H1 (cell line): ENCODE results near the gene CPNE4. TPM values are rescaled to one million over a fixed set of nuclear protein-coding genes. Genes with fewer than 3 reads are reported as not detected.

Source experiments
- CTCF ChIA-PET: fragments of 300-600 bp; sonication (Branson Sonifier 250); formaldehyde crosslinking; loops from one replicate; lab custom pipeline; 2021; ENCODE audit not compliant: partially characterized antibody; lab: Charles Lee
- POLR2A ChIA-PET: fragments of 300-600 bp; sonication (Branson Sonifier 250); formaldehyde crosslinking; loops from one replicate; lab custom pipeline; 2021; ENCODE audit warnings: inconsistent platforms; ENCODE audit not compliant: partially characterized antibody; lab: Charles Lee
- DNase-seq, 2 experiments: peaks; one replicate each; pipeline versions ENCODE4 v3.0.0 to v3.0.0-alpha.2; 2010 to 2022; ENCODE audit warnings: low spot score in 2 of 2, low read depth in 1 of 2, mixed read lengths in 1 of 2
- FAIRE-seq: peaks from 2 replicates; lab custom pipeline; 2011; peaks lifted over from hg19 to GRCh38; lab: Jason Lieb, UNC
- H2AFZ ChIP-seq: 2 replicates; pipeline ENCODE4 v1.8.1; 2012; ENCODE audit warnings: low read length, inconsistent platforms
- H2AK5ac ChIP-seq: 2 replicates; pipeline ENCODE4 v1.6.1; 2013; ENCODE audit warnings: low read depth, low read length
- H2BK120ac ChIP-seq: replicated peaks from 2 replicates; pipeline ENCODE3; 2013; ENCODE audit warnings: low read depth, low read length, inconsistent platforms
- H2BK12ac ChIP-seq: 2 replicates; pipeline ENCODE4 v1.6.1; 2013; ENCODE audit warnings: low read depth, low read length
- H2BK15ac ChIP-seq: 2 replicates; pipeline ENCODE4 v1.6.1; 2013; ENCODE audit warnings: low read length
- H2BK20ac ChIP-seq: 2 replicates; pipeline ENCODE4 v1.6.1; 2013; ENCODE audit warnings: low read length
- H2BK5ac ChIP-seq: 2 replicates; pipeline ENCODE4 v1.6.1; 2013; ENCODE audit warnings: low read depth, low read length
- H3K14ac ChIP-seq: 2 replicates; pipeline ENCODE4 v1.6.1; 2013; ENCODE audit warnings: inconsistent platforms; ENCODE audit not compliant: insufficient read length
- H3K18ac ChIP-seq: 2 replicates; pipeline ENCODE4 v1.6.1; 2013; ENCODE audit warnings: low read length; ENCODE audit errors: extremely low read depth
- H3K23ac ChIP-seq: 2 replicates; pipeline ENCODE4 v1.6.1; 2013; ENCODE audit warnings: inconsistent platforms; ENCODE audit not compliant: insufficient read length
- H3K23me2 ChIP-seq: 2 replicates; pipeline ENCODE4 v1.6.1; 2013; ENCODE audit warnings: low read depth, low read length
- H3K27ac ChIP-seq: 2 replicates; pipeline ENCODE4 v1.6.1; 2011; ENCODE audit warnings: low read depth, low read length, inconsistent platforms
- H3K27me3 ChIP-seq, 4 experiments: replicated peaks in 1 of 4; 1 replicate in 1 of 4; 2 replicates in 3 of 4; pipeline versions ENCODE4 v1.6.1 to v1.8.1; 2011 to 2013; ENCODE audit warnings: low read length in 3 of 4, mild to moderate bottlenecking in 3 of 4, inconsistent platforms in 2 of 4, mixed read lengths in 2 of 4, moderate library complexity in 1 of 4; ENCODE audit not compliant: control insufficient read depth in 3 of 4, insufficient read depth in 3 of 4; ENCODE audit errors: extremely low read depth in 1 of 4
- H3K36me3 ChIP-seq, 4 experiments: 2 replicates each; pipeline versions ENCODE4 v1.6.1 to v1.8.1; 2011 to 2013; ENCODE audit warnings: mild to moderate bottlenecking in 4 of 4, low read length in 3 of 4, moderate library complexity in 2 of 4, control low read depth in 1 of 4, inconsistent platforms in 1 of 4; ENCODE audit not compliant: insufficient read depth in 4 of 4, control insufficient read depth in 2 of 4
- H3K4ac ChIP-seq: replicated peaks from 2 replicates; pipeline ENCODE3; 2013; ENCODE audit warnings: low read length, low read depth, mixed read lengths, inconsistent platforms; ENCODE audit not compliant: insufficient read length
- H3K4me1 ChIP-seq, 4 experiments: replicated peaks in 1 of 4; 1 replicate in 1 of 4; 2 replicates in 3 of 4; pipeline versions ENCODE4 v1.6.1 to v1.8.1; 2011 to 2013; ENCODE audit warnings: low read length in 3 of 4, inconsistent platforms in 2 of 4, mixed read lengths in 1 of 4; ENCODE audit not compliant: insufficient read depth in 4 of 4, control insufficient read depth in 3 of 4
- H3K4me2 ChIP-seq, 2 experiments: 2 replicates each; pipeline versions ENCODE4 v1.6.1 to v1.8.1; 2011 to 2013; ENCODE audit warnings: low read depth in 2 of 2, low read length in 2 of 2, control low read depth in 1 of 2, inconsistent platforms in 1 of 2, mild to moderate bottlenecking in 1 of 2; ENCODE audit not compliant: insufficient read depth in 1 of 2
- H3K4me3 ChIP-seq, 4 experiments: fragments of 200-600, 300-600 bp in 1 of 4; sonication (generic), shearing (Covaris generic), sonication (Bioruptor Twin) in 1 of 4; 2 replicates each; pipeline versions ENCODE4 v1.5.1 to v1.8.1; 2011 to 2016; ENCODE audit warnings: low read length in 4 of 4, low read depth in 3 of 4, control low read depth in 2 of 4, inconsistent platforms in 2 of 4, mild to moderate bottlenecking in 2 of 4, mixed read lengths in 1 of 4, moderate library complexity in 1 of 4; ENCODE audit not compliant: insufficient read depth in 2 of 4; ENCODE audit errors: extremely low read depth in 1 of 4
- H3K56ac ChIP-seq: replicated peaks from 2 replicates; pipeline ENCODE3; 2013; ENCODE audit warnings: low read depth, mild to moderate bottlenecking, mixed read lengths, low read length, inconsistent platforms; ENCODE audit not compliant: insufficient read length
- H3K79me1 ChIP-seq: 2 replicates; pipeline ENCODE4 v1.6.1; 2013; ENCODE audit warnings: low read depth, low read length, control low read depth
- H3K79me2 ChIP-seq, 2 experiments: 2 replicates each; pipeline versions ENCODE4 v1.6.1 to v1.8.1; 2012 to 2013; ENCODE audit warnings: low read length in 2 of 2, mild to moderate bottlenecking in 2 of 2, inconsistent platforms in 1 of 2; ENCODE audit not compliant: insufficient read depth in 2 of 2, control insufficient read depth in 1 of 2
- H3K9ac ChIP-seq, 4 experiments: replicated peaks in 1 of 4; 1 replicate in 1 of 4; 2 replicates in 3 of 4; pipeline versions ENCODE4 v1.6.1 to v1.8.1; 2011 to 2013; ENCODE audit warnings: low read depth in 3 of 4, low read length in 3 of 4, control low read depth in 2 of 4, mild to moderate bottlenecking in 2 of 4, moderate library complexity in 2 of 4, inconsistent platforms in 1 of 4; ENCODE audit errors: extremely low read depth in 1 of 4
- H3K9me3 ChIP-seq, 2 experiments: 2 replicates each; pipeline versions ENCODE4 v1.6.1 to v1.8.1; 2012 to 2013; ENCODE audit warnings: mild to moderate bottlenecking in 2 of 2, moderate library complexity in 2 of 2, control low read depth in 1 of 2, inconsistent platforms in 1 of 2, low read depth in 1 of 2, low read length in 1 of 2, mixed read lengths in 1 of 2; ENCODE audit not compliant: insufficient read depth in 2 of 2
- H4K20me1 ChIP-seq, 2 experiments: replicated peaks in 1 of 2; 2 replicates each; pipeline versions ENCODE3 to v1.8.1; 2011 to 2013; ENCODE audit warnings: inconsistent platforms in 2 of 2, low read length in 2 of 2, mild to moderate bottlenecking in 1 of 2; ENCODE audit not compliant: insufficient read depth in 2 of 2, control insufficient read depth in 1 of 2
- H4K5ac ChIP-seq: 2 replicates; pipeline ENCODE4 v1.6.1; 2013; ENCODE audit warnings: low read length, low read depth, mixed read lengths, inconsistent platforms; ENCODE audit not compliant: insufficient read length
- H4K8ac ChIP-seq: 2 replicates; pipeline ENCODE4 v1.8.0; 2013; ENCODE audit warnings: mild to moderate bottlenecking, moderate library complexity, low read length, inconsistent platforms; ENCODE audit not compliant: insufficient read depth; ENCODE audit errors: extremely low read depth
- H4K91ac ChIP-seq: replicated peaks from 2 replicates; pipeline ENCODE3; 2013; ENCODE audit warnings: low read length, mixed read lengths, inconsistent platforms; ENCODE audit not compliant: insufficient read length
- CEBPB ChIP-seq: IDR thresholded peaks from 2 replicates; pipeline ENCODE4 v1.6.1; 2012; ENCODE audit warnings: low read depth, low read length
- CTBP2 ChIP-seq: IDR thresholded peaks from 2 replicates; pipeline ENCODE4 v1.7.0; 2011; ENCODE audit warnings: borderline replicate concordance, mild to moderate bottlenecking, moderate library complexity, mixed read lengths, low read length; ENCODE audit not compliant: insufficient read depth, insufficient read length
- CTCF ChIP-seq, 3 experiments: IDR thresholded peaks; 1 replicate in 2 of 3; 2 replicates in 1 of 3; pipeline versions ENCODE4 v1.5.1 to v1.6.1; 2011; ENCODE audit warnings: low read length in 3 of 3, mild to moderate bottlenecking in 3 of 3, inconsistent platforms in 2 of 3, low read depth in 1 of 3, moderate library complexity in 1 of 3; ENCODE audit not compliant: insufficient read depth in 1 of 3; ENCODE audit errors: control extremely low read depth in 1 of 3
- EGR1 ChIP-seq: IDR thresholded peaks from 2 replicates; pipeline ENCODE4 v1.6.1; 2011; ENCODE audit warnings: low read depth, low read length, borderline replicate concordance
- FOSL1 ChIP-seq: IDR thresholded peaks from 2 replicates; pipeline ENCODE4 v1.6.1; 2011; ENCODE audit warnings: mild to moderate bottlenecking, low read depth, low read length, moderate library complexity; ENCODE audit not compliant: insufficient read depth
- GABPA ChIP-seq: IDR thresholded peaks from 2 replicates; pipeline ENCODE4 v1.6.1; 2011; ENCODE audit warnings: mild to moderate bottlenecking, low read length, moderate library complexity, borderline replicate concordance; ENCODE audit not compliant: insufficient read depth
- JUND ChIP-seq: IDR thresholded peaks from 2 replicates; pipeline ENCODE4 v1.6.1; 2011; ENCODE audit warnings: mild to moderate bottlenecking, improper control_type of control experiment, low read length
- KDM4A ChIP-seq: IDR thresholded peaks from one replicate; pipeline ENCODE4 v1.7.1; 2012; ENCODE audit warnings: low read depth, mild to moderate bottlenecking, moderate library complexity, low read length, inconsistent platforms; ENCODE audit not compliant: severe bottlenecking
- MAFK ChIP-seq: IDR thresholded peaks from 2 replicates; pipeline ENCODE4 v1.6.1; 2012; ENCODE audit warnings: low read depth, mild to moderate bottlenecking, improper control_type of control experiment, low read length
- NRF1 ChIP-seq: IDR thresholded peaks from 2 replicates; pipeline ENCODE4 v1.6.1; 2011; ENCODE audit warnings: mild to moderate bottlenecking, low read depth, low read length, improper control_type of control experiment
- SIX5 ChIP-seq: IDR thresholded peaks from 2 replicates; pipeline ENCODE4 v1.6.1; 2011; ENCODE audit warnings: mild to moderate bottlenecking, low read depth, low read length
- TAF1 ChIP-seq: IDR thresholded peaks from 2 replicates; pipeline ENCODE4 v1.6.1; 2011; ENCODE audit warnings: mild to moderate bottlenecking, low read depth, low read length
- TBP ChIP-seq: IDR thresholded peaks from 2 replicates; pipeline ENCODE4 v1.6.1; 2011; ENCODE audit warnings: low read depth, low read length, improper control_type of control experiment
- YY1 ChIP-seq: IDR thresholded peaks from 2 replicates; pipeline ENCODE4 v1.6.1; 2011; ENCODE audit warnings: low read depth, mild to moderate bottlenecking, low read length
- polyA plus RNA-seq, 7 experiments: library from polyadenylated mRNA; depleted of rRNA in 3 of 7; stranded (reverse) in 5 of 7; unstranded in 2 of 7; fragments of >200 nt in 5 of 7; fragments of 200-250 nt in 2 of 7; gene quantifications; 1 replicate in 5 of 7; 2 replicates in 1 of 7; 4 replicates in 1 of 7; pipeline versions ENCODE4 v1.2.1 to v1.2.3, GENCODE V29; 2011 to 2013; ENCODE audit warnings: missing spikeins in 2 of 7, mixed read lengths in 2 of 7
- total RNA-seq: library from RNA; stranded (reverse); fragmentation: NEBNext Ultra II Directional; extraction: Animal tissue kit (Norgen Biotek cat#: 25700); gene quantifications from 2 replicates; pipeline ENCODE4 v1.2.1, GENCODE V29; 2021

The CPNE4 gene
- total and polyA plus RNA-seq, 2 of the 8 experiments (the other 6 are each of a cell fraction or from before 2014, with no cell fraction given) = 0.82 to 3.8 TPM

GRCh38 chr3:132073771-132074170 is 39.0 kb upstream of the CPNE4 start:
- Histone ChIP-seq H3K9ac (no peak overlapping the region), H3K14ac (no peak overlapping the region), H3K9me3 (no peaks in the 10 kb centered on the region), H3K4me3 (no peak overlapping the region), H2AK5ac (no peak overlapping the region), H4K5ac (no peak overlapping the region), H2BK120ac (no peak overlapping the region), H2BK5ac (no peak overlapping the region), H3K4me1 (no peaks in the 10 kb centered on the region), H4K20me1 (no peaks in the 10 kb centered on the region), H2AFZ (no peak overlapping the region), H4K91ac (no peak overlapping the region), H3K27me3 (peaks cover 27 to 60% (median 46%) of the 10 kb centered on the region in 4 experiments), H3K18ac (no peak overlapping the region), H3K4ac (no peak overlapping the region), H4K8ac (no peak overlapping the region), H2BK15ac (no peak overlapping the region), H3K79me2 (no peaks in the 10 kb centered on the region), H2BK20ac (no peak overlapping the region), H3K79me1 (no peaks in the 10 kb centered on the region), H3K36me3 (no peaks in the 10 kb centered on the region), H2BK12ac (no peak overlapping the region), H3K27ac (no peak overlapping the region), H3K23me2 (no peaks in the 10 kb centered on the region), H3K4me2 (no peak overlapping the region), H3K23ac (no peak overlapping the region), H3K56ac (no peak overlapping the region)
- DNase-seq (no peak), FAIRE-seq (no peak)
- POLR2A ChIA-PET = no interaction called here
- CTCF ChIA-PET = no interaction called here
- TF ChIP-seq EGR1 (no peak), CTCF (IDR thresholded peaks at IDR 0.05; ENCODE audit: control extremely low read depth in 1 of 3, insufficient read depth in 1 of 3, low read depth in 1 of 3, low read length in 3 of 3) (no peak), TAF1 (no peak), MAFK (no peak), NRF1 (no peak), KDM4A (no peak), SIX5 (no peak), GABPA (no peak), FOSL1 (no peak), TBP (no peak), CEBPB (no peak), JUND (no peak), CTBP2 (no peak), YY1 (no peak)
